GM12891 (cell line): ENCODE data around the gene CFAP46.

Source experiments
- POLR2AphosphoS5 ChIP-seq: IDR thresholded peaks from 2 replicates; pipeline ENCODE4 v1.6.1; 2011; ENCODE audit warnings: low read depth, low read length, control low read depth
- TAF1 ChIP-seq: IDR thresholded peaks from 2 replicates; pipeline ENCODE4 v1.6.1; 2011; ENCODE audit warnings: low read depth, low read length, control low read depth

DNA sequence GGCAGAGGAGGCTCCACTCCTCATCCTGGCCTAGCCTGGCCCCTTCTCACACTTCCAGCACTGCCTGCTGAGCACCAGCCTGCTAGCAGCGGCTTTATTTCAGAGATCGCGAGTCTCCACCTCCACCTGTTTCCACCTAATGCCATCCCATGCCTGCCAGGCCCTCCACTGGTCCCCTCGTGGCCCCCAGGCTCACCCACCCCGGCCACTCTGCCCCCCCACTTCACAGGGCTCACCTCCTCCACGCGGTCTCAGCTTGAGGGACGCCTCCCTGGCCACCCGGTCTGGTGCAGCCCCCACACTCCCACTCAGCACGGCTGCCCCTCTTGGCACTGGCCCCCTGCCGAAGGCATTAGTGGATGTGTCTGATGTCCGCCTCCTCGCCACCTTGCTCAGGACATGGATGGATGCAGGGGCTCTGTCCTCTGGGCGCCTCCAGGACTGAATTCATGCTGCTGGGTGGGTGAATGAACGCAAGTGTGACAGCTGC is 152.7 kb downstream of the CFAP46 start:
- TF ChIP-seq TAF1 (no peak), POLR2AphosphoS5 (no peak)
